OCI-M2 (cell line): ENCODE results near the gene CXADR.
"Not testable (repeated sequence)": the region's sequence is repeated elsewhere in the genome, so short reads cannot be mapped to it uniquely, and the experiment has no call there.

ENCODE experiments used
- DNase-seq: peaks from one replicate; lab custom pipeline; 2025; ENCODE audit not compliant: unreplicated experiment; lab: John Stamatoyannopoulos, UW

CXADR gene

DNA sequence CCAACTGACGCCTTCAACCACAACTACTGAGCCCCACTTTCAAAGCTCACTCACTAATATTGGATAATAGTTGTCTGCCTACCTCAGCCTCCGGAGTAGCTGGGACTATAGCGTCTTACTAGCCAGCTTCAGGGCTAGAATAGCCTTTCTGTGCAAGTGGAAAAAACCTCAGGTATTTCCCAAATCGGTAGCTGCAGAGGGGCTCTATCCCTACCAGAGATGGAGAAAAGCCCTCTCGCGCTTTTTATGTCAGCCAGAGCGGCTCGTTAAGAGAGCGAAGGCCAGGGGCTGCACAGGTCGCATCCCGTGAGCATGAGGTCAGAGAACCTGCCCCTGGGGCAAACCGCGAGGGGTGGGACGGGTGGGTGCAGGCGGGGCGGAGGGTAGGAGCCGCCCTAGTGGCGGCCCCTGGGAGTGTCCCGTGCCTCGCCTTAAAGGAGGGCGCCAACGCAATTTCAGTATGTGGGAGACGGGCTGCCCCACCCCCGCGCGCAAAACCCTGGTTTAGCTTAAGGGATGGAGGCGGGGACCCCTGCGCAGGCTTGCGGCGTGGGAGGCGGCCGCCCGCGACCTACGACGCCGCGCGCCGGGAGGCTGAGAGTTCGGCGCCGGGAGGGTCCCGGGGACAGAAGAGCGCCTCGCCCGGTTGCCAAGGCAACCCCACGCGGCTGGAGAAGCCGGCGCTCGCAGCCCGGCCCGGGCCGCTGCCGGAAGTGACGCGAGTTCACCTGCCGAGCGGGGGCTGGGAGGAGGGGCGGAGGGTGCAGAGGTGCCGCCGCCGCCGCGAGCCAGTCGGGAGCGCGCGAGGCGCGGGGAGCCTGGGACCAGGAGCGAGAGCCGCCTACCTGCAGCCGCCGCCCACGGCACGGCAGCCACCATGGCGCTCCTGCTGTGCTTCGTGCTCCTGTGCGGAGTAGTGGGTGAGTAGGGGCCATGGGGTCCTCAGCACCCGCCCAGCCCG lies at the start of gene CXADR:
Gene CXADR, plus strand, starts transcription at position 791 of the 961 bp plus-strand sequence. Its CDS starts 87 bp downstream, at position 878.
- peak; percentile 60 for DNase-seq

GRCh38 chr21:17466166-17466565 lies 46.7 kb upstream of the CXADR start:
- DNase-seq: no peak

GRCh38 chr21:17467392-17467791 lies 45.5 kb upstream of the CXADR start:
- no peak for DNase-seq

GRCh38 chr21:17467829-17468228 lies 45.0 kb upstream of the CXADR start:
- DNase-seq: no peak

DNA sequence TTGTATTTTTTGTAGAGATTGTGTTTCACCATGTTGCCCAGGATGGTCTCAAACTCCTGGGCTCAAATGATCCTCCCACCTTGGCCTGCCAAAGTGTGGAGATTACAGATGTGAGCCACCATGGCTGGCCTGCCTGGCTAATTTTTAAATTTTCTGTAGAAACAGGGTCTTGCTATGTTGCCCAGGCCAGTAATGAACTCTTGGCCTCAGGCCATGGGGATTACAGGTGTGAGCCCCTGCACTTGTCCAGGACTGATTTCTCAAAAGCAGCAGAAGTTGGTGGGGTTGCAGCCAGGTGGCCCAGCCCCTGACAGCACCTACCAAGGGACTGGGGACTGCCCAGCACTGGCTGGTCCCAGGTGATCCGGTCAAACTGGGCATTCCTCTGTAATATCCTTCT lies 44.1 kb upstream of the CXADR start:
- DNase-seq: no peak

DNA sequence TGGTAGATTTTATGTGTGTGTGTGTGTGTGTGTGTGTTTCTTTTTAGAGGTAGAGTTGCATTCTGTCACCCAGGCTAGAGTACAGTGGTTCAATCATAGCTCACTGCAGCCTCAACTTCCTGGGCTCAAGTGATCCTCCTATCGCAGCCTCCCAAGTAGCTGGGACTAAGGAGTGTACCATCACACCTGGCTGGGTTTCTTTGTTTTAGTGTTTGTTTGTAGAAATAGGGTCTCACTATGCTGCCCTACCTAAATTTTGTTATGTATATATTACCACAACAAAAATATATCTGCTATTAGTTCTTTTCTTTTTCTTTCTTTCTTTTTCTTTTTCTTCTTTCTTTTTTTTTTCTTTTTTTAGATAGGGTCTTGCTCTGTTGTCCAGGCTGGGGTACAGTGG lies 43.1 kb upstream of the CXADR start:
- DNase-seq: no peak

DNA sequence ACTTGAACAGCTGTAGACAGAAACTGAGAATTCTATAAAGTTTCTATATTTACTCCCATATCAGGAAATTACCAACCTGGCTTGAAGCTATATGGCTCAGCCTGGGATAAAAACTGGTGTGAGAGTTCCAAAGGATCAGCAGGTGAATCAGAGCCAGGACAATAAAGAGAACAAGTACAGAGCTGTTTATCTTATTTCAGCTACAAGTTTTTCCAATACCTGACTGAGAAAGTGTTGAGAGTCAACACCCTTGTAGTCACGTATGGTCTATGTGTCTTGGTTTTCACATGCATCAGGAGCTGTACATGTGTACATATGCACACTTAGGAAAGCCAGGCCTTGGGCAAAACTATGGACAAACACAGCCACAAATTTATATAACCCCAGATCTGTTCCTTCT lies 40.7 kb upstream of the CXADR start:
- DNase-seq: no peak

GRCh38 chr21:17472592-17473271 lies 40.1 kb upstream of the CXADR start:
- DNase-seq: no peak

GRCh38 chr21:17476006-17476405 lies 36.8 kb upstream of the CXADR start:
- no peak for DNase-seq

- DNase-seq: not testable (repeated sequence)
These were observed 34.7 kb upstream of the CXADR start for GRCh38 chr21:17478156-17478555.

- DNase-seq: no peak
These were observed 33.2 kb upstream of the CXADR start for GRCh38 chr21:17479606-17480005.

GRCh38 chr21:17482928-17483327 lies 29.9 kb upstream of the CXADR start:
- no peak for DNase-seq

DNA sequence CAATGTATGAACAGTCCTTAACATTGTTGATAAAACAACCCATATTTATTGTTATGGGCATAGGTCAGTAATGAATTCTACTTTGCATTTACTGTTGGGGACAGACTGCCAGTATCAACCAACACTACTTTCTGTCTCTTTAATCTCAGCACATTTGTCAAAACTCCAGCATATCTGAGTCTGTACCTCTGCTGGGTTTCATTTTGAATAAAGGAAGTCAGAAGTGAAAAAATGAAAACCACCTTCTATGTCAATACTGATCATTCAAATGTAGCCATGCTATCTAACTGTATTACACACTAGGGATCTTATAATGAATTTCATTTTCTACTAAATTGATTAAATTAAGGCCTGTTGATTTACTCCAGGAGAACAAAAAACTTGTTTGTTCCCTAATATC lies 24.2 kb upstream of the CXADR start:
- DNase-seq: no peak

- DNase-seq: not testable (repeated sequence)
These were observed 23.3 kb upstream of the CXADR start for GRCh38 chr21:17489565-17489964.

DNA sequence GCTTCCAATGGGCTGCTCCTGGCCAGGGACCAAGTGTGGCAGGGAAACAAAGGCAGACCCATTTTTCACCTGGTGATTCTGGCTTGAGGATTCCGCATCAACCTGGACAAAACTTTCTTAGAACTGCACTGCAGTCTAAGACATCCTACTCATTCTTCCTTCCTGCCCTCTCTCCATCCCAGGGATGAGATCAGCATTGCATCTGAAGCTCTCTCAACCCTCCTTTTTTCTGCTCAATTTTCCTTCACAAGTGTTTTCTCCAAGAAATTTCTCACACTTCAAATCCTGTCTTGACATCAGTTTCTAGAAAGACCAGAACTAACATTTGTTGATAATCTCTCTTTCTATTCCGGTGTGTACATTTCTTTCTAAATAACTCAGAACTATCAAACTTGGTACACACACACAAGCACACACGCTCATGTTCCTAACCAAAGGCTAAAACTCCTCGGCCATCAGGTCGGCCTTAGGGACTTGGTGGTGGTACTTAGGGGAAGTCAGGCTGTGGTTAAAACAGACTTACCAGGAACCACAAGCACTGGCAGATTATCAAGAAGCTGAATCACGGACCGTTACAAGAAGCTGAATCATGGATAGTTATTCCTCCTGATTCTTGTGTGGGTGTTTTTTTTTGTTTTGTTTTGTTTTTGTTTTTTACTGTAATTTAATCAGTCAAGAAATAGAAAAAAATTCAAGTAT lies 21.0 kb upstream of the CXADR start:
- DNase-seq: no peak

DNA sequence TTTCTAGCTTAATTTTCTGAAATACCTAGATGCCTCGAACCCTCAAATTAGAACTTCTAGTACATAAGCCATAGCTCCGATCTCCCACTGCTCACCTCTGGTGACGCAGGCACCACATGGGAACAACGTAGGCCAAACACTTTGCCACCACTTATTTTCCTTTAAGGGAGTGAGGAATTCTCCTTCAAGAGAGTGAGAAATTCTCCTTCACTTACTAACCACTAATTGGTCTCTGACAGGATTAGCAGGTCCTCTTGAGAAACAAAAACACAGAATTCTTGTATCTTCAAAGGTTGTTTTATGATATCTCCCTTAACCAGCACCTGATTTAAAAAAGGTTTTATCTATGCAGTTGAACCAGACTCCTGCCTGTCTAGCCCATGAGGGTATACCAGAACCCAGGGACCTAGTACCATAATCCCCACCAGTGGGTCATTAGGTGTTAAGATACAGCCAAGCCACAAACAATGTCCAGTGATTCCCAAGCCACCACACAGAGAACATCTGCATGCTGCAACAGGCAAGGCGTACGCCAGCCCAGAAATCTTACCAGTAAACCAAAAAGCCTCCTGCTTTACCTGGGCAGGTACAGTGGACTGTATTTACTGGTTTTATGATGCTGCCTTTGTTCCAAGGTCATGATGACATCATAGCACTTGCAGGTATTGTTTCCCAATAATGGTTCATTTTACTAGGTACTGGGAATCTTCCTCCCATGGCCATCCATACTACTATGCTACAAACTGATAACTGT lies 20.3 kb upstream of the CXADR start:
- DNase-seq: no peak

DNA sequence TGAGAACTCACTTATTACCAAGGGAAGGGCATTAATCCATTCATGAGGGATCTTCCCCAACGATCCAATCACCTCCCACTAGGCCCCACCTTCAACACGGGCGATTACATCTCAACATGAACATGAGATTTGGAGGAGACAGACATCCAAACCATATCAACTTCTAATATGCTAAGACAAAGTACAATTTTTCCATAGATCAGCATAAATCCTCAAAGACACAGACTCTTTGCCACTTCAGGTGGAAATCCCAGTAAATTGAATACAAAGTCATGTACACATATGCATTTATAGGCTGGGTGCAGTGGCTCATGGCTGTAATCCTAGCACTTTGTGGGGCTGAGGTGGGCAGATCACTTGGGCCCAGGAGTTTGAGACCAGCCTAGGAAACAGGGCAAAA lies 18.8 kb upstream of the CXADR start:
- no peak for DNase-seq

- no peak for DNase-seq
These were observed 17.2 kb upstream of the CXADR start for GRCh38 chr21:17495680-17496079.

DNA sequence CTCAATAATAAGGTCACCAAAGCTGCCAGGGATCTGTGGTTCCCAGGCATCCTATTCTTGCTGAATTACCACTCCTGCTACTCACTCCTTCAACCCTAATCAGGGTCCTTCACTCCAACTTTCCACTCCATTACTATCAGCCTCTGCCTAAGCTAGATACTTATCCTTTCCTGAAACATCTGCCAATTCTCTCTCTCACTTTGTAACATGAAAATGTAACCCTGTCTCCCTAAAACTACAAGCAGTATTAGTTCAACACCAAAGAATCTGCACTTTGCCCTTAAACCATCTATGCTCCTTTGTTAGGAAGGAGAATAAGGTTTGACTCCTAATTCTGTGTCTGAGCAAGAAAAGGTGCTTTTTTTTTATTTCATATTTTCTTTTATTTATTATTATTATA lies 15.5 kb upstream of the CXADR start:
- no peak for DNase-seq

DNA sequence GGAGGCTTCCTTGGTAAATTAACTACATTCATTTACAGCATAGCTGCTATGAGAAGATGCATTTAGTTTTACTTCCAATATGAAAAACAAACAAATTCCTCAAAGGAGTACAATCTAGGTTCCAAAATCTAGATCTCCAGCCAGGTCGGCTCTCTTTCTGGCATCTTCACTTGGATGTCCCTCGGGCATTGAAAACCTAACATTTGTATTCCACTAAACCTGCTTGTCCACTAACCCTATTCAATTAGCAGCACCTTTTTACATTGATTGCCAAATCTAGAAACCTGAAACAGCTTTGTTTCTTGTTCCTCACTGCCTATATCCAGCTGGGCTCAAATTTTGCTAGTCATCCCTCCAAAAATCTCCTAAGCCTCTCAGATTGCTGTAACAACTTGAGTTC lies 14.3 kb upstream of the CXADR start:
- no peak for DNase-seq
